ENCODE measurements around the gene SLC25A40.
"Not testable (repeated sequence)": the region's sequence is repeated elsewhere in the genome, so short reads cannot be mapped to it uniquely, and the experiment has no call there.

SLC25A40 gene, protein sequence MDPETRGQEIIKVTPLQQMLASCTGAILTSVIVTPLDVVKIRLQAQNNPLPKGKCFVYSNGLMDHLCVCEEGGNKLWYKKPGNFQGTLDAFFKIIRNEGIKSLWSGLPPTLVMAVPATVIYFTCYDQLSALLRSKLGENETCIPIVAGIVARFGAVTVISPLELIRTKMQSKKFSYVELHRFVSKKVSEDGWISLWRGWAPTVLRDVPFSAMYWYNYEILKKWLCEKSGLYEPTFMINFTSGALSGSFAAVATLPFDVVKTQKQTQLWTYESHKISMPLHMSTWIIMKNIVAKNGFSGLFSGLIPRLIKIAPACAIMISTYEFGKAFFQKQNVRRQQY

DNA sequence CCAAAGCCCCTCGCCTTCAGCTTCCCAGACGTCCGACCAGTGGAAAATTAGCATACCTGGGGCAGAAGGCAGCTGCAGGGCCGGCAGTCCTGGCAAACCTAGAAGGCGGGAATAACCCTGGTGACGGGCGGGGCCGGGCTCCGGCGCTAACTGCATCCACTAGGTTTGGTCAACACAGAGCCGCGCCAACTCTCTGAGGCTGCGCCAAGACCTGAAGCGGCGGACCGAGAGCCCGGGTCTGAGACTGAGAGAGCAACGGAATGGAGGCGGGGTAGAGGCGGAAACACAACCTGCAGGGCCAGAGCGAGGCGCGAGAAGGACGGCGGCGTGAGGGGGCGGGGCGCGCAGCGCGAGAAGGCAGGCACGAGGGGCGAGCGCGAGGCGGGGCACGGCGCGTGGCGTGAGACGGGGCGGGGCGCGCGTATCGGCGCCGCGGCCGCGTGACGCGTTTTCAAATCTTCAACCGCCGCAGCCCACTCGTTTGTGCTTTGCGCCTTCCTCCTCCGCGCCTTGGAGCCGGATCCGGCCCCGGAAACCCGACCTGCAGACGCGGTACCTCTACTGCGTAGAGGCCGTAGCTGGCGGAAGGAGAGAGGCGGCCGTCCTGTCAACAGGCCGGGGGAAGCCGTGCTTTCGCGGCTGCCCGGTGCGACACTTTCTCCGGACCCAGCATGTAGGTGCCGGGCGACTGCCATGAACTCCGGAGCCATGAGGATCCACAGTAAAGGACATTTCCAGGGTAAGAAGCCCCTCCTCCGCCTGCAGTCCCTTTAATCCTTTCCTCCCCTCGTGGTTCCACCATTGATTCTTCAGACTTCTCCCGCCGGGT is at the start of gene SLC25A40, which contains the start of gene DBF4:
Gene SLC25A40, minus strand, starts transcription at position 321 of the 829 bp plus-strand sequence. CDS start 17,633 bp downstream, outside the sequence.
Gene DBF4, plus strand, starts transcription at position 454 of the 829 bp plus-strand sequence. Its CDS starts 240 bp downstream, at position 694.
- H3K4me3 ChIP-seq (ENCODE audit: low read depth, low read length) = peak within 1 kb of the TSS; percentile 95
- peak; percentile 76 for DNase-seq (ENCODE audit: low read depth)

DNA sequence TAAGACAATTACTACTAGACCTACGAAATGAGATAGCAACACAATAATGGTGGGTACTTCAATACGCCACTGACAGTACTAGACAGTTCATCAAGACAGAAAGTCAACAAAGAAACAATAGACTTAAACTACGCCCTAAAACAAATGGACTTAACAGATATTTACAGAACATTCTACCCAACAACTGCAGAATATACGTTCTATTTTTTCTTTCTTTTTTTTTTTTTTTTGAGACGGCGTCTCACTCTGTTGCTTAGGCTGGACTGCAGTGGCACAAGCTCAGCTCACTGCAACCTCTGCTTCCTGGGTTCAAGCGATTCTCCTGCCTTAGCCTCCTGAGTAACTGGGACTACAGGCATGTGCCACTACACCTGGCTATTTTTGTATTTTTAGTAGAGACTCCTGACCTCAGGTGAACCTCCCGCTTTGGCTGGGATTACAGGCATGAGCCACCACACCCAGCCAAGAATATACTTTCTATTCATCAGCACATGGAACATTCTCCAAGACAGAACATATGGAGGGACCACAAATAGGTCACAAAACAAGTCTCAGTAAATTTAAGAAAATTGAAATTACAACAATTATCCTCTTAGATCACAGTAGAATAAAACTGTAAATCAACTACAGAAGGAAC is 46.7 kb upstream of the SLC25A40 start:
- DNase-seq (ENCODE audit: low read depth); H3K4me3 ChIP-seq (ENCODE audit: low read depth, low read length): not testable (repeated sequence)

- H3K4me3 ChIP-seq (ENCODE audit: low read depth, low read length) = no peak overlapping the region
Measured at GRCh38 chr7:87920578-87920977, 44.4 kb upstream of the SLC25A40 start.

DNA sequence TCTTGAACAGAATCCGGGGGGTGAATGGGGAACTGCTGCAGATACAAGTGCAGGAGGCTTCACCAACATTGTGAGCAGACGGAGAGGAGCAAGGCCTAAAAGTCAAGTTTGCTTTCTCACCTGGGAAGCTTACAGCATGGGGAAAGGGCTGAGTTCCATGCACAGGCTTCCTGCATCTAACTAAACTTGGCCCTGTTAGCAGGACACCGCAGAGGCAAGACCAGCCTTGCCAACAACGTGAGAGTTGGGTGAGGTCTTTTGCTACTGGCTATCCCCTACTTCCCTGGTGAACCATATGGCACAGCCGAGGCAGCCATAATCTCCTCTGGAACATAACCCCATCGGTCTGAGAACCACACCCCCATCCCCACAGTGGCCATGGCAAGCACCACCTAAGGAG is 43.7 kb upstream of the SLC25A40 start:
- H3K4me3 ChIP-seq (ENCODE audit: low read depth, low read length) = no peak overlapping the region
- DNase-seq (ENCODE audit: low read depth) = no peak

More at GRCh38 chr7:87920578-87920977, 44.4 kb upstream of the SLC25A40 start:
- no peak for DNase-seq (ENCODE audit: low read depth)

DNA sequence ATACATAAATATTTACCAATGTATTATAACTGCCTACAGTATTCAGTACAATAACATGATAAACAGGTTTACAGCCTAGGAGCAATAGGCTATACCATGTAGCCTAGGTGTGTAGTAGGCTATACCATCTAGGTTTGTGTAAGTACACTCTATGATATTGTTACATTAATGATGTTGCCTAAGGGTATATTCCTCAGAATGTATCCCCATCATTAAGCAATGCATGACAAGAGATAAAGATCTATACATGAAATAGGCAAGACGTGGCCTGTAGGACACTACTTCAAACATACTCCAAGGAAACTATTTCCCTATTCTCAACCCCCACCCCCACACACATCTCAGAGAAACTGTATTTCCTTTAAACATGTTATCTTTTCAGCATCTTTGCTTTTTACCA is 42.6 kb upstream of the SLC25A40 start:
- no peak overlapping the region for H3K4me3 ChIP-seq (ENCODE audit: low read depth, low read length)
- no peak for DNase-seq (ENCODE audit: low read depth)

- H3K4me3 ChIP-seq (ENCODE audit: low read depth, low read length) = no peak overlapping the region
- DNase-seq (ENCODE audit: low read depth) = no peak
Measured at GRCh38 chr7:87912121-87912520, 36.0 kb upstream of the SLC25A40 start.

DNA sequence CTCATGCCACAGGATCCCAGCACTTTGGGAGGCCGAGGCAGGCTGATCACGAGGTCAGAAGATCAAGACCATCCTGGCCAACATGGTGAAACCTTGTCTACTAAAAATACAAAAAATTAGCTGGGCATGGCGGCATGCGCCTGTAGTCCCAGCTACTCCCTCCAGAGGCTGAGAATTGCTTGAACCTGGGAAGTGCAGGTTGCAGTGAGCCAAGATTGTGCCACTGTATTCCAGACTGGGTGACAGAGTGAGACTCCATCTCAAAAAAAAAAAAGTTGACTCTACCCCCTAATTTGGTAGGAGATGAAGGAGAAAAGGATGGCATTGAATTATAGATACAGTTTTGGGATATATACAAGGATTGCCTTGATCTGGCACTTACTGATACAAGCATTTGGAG is 32.7 kb upstream of the SLC25A40 start:
- DNase-seq (ENCODE audit: low read depth); H3K4me3 ChIP-seq (ENCODE audit: low read depth, low read length): not testable (repeated sequence)

GRCh38 chr7:87907136-87907906 is 31.2 kb upstream of the SLC25A40 start:
- not testable (repeated sequence) for H3K4me3 ChIP-seq (ENCODE audit: low read depth, low read length); DNase-seq (ENCODE audit: low read depth)

- no peak for DNase-seq (ENCODE audit: low read depth)
- no peak overlapping the region for H3K4me3 ChIP-seq (ENCODE audit: low read depth, low read length)
Measured at GRCh38 chr7:87899255-87899654, 23.1 kb upstream of the SLC25A40 start.

DNA sequence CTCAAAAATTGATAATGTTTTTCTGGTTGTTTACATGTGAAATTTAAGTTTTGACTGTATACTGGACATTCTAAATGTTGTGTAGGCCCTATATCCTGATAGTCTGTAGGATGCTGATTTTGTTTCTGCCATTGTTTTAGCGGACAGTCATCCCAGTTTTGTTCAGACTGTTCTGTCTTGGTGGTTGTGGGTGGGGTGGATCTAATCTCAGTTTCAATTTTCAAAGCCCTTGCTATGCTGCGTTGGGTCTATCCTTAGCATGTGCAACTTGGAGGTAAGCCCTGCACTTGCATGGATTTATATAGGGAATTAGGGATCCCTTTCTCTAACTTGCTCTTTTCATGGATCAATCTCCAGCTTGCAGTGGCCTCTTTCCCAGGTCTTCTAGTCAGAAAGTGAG is 19.2 kb upstream of the SLC25A40 start:
- H3K4me3 ChIP-seq (ENCODE audit: low read depth, low read length) = no peak overlapping the region
- no peak for DNase-seq (ENCODE audit: low read depth)

- DNase-seq (ENCODE audit: low read depth) = no peak
- no peak overlapping the region for H3K4me3 ChIP-seq (ENCODE audit: low read depth, low read length)
Measured at GRCh38 chr7:87886875-87887274, 10.7 kb upstream of the SLC25A40 start.

DNA sequence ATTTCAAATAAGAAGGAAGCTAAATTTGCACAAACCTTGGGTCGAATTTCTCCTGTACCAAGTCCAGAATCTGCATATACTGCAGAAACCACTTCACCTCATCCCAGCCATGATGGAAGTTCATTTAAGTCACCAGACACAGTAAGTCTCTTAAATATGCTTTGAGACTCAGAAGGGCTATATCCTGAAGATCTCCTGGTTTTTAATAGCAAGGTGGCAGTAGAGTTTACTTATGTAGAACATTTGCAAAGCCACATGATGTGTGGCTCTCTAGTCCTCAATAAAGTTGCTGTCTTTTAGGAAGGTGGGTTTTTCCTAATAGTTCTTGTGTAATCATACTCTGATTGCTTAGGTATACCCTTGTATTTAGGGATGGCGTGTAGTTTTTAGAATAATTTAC is 8.9 kb upstream of the SLC25A40 start:
- DNase-seq (ENCODE audit: low read depth) = no peak

GRCh38 chr7:87882151-87882937 is 6.2 kb upstream of the SLC25A40 start:
- no peak for DNase-seq (ENCODE audit: low read depth)
- H3K4me3 ChIP-seq (ENCODE audit: low read depth, low read length) = no peak overlapping the region

More for the DNA sequence above, 8.9 kb upstream of the SLC25A40 start:
- no peak overlapping the region for H3K4me3 ChIP-seq (ENCODE audit: low read depth, low read length)

DNA sequence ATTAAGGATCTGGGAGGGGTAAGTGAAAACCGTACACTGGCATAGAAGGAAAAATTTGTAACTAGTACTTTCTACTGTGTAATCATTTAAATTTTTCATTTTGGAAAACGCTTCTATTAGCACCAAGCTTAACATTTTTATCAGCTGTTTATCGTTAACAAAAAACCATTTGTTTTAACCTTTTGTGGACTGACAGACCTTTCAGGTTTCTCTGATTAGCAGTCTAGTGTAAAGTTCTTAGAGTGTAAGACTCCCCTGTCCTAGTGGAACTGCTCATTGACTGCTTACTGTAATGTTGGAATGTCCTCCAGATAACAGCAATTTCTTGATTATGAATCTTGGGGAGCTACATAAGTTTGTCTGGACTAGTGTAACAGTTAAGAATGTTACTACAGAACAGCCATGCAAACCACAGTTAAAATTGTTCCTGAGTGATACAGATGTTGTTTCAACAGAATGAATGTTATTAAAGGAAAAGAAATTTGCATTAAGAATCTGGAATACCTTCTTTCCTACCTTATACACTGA is 2.1 kb upstream of the SLC25A40 start:
- peak overlapping the region; percentile 95 for H3K4me3 ChIP-seq (ENCODE audit: low read depth, low read length)
- no peak for DNase-seq (ENCODE audit: low read depth)

DNA sequence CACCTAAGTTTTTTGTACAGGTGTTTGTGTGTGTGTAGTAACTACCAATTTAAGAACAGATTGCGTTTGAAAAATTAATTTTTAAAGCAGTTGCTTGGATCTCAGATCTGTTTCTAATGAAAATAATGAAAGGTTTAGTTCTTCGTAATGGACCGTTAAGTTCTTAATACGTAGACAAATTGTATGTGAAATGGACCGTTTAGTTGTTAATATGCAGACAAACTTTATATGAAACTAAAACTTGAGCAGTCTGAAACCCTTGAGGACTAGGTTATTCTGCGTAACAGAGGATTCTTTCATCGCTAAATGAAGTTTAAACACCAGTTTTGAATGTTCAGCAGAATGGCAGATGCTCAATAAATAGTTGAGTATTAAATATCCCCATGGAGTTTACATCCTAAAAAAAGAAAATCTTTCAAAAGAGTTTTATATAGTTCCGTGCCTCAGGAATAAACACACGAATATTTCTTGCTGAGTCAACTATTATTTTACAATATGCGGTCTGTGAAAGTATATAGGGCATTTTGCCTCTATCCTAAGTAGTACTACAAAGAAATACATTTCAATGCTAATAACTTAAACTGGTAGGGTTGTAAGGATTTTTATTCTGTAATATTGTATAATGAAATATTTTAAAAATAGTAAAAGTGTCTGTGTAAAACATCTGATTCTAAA is 1.3 kb upstream of the SLC25A40 start:
- peak overlapping the region; percentile 95 for H3K4me3 ChIP-seq (ENCODE audit: low read depth, low read length)
- no peak for DNase-seq (ENCODE audit: low read depth)

- H3K4me3 ChIP-seq (ENCODE audit: low read depth, low read length) = peak overlapping the region; percentile 95
- no peak for DNase-seq (ENCODE audit: low read depth)
Measured at GRCh38 chr7:87876869-87877234, 692 bp upstream of the SLC25A40 start.

GRCh38 chr7:87875151-87876039 is 765 bp downstream of the SLC25A40 start:
- no peak for DNase-seq (ENCODE audit: low read depth)
- peak overlapping the region; percentile 95 for H3K4me3 ChIP-seq (ENCODE audit: low read depth, low read length)
